Measurements from ENCODE around the gene CYP24A1.

Gene CYP24A1

GRCh38 chr20:54173653-54174456 lies at the start of gene CYP24A1:
TSS of gene CYP24A1 (minus strand) at chr20:54173986. CDS start at chr20:54173579, 407 bp downstream.
- no peak for DNase-seq

DNA sequence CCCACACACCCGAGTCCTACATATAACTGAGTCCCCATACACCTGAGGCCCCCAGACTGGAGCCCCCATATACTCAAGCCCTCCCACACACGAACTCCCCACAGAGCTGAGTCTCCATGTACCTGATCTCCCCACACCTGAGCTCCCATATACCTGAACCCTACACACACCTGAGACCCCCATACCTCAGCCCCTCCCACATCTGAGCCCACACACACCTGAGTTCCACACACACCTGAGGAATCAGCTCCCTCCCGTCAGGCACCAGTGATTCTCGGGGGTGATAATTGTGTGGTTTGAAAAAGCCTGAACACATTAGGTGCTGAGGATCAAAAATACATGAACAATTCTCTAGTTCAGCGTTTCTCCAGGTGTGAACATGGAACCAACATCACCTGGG lies 49.5 kb upstream of the CYP24A1 start:
- DNase-seq: no peak

DNA sequence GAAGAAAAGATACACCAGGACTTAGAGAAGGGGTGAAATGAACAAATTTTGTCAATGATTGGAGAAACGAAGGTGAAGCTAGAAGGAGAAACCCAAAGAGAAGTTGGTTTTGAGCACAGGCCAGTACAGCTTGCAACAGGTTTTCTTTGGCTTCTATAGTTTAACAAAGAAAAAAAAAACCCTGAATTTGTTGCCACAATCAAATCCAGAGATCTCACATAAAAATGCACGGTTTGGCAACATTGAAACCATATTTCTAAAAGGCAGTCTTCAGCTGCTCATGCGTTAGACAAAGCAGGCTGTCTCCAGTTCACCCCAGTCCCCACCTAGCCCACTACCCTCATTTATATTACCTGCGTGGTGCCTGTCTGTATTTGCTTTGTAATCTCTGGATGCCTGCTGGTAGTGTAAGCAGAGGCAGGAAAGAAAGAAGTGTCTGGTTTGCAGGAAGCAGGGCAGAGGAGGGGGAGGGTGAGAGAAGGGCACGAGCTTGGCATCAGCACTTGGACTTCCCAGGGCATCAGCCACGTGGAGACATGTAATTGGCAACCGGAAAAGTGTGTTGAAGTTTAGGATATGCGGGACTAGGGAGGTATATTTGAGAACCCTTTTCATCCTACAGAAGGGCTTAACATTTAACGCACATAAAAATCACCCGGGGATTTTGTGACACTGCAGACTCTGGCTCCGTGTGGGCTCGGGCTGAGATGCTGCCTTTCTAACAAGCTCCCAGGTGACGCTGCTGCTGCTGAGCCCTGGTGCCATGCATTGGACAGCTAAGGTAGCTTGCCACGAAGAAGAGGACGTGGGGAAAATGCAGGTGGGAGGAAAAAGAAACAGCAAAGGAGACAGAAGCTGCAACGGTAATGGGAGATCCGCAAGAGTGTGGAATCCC lies 48.5 kb upstream of the CYP24A1 start:
- peak; percentile 24 for DNase-seq

- no peak for DNase-seq
These were observed 47.6 kb upstream of the CYP24A1 start for GRCh38 chr20:54221353-54221752.

- no peak for DNase-seq
These were observed 46.9 kb upstream of the CYP24A1 start for GRCh38 chr20:54220722-54221121.

- DNase-seq: peak; percentile 4
These were observed 46.1 kb upstream of the CYP24A1 start for GRCh38 chr20:54219751-54220426.

- no peak for DNase-seq
These were observed 44.7 kb upstream of the CYP24A1 start for GRCh38 chr20:54218470-54218869.

DNA sequence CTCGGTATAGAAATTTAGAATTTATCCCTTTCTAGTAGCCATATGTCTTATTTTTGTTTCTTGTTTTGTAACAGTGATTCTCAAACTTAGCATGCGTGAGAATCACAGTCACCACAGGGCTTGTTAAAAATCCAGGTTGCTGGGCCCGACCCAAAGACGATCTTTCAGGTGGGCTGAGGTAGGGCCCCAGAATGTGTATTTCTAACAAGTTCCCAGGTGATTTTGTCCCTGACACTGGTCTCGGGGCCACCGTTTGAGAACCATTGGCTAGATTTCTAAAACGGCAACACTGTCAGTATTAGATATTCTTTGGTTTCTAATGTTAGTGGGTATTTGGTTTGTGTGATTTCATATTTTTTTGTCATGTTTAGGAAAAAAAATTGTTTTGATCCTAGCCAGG lies 44.0 kb upstream of the CYP24A1 start:
- no peak for DNase-seq

DNA sequence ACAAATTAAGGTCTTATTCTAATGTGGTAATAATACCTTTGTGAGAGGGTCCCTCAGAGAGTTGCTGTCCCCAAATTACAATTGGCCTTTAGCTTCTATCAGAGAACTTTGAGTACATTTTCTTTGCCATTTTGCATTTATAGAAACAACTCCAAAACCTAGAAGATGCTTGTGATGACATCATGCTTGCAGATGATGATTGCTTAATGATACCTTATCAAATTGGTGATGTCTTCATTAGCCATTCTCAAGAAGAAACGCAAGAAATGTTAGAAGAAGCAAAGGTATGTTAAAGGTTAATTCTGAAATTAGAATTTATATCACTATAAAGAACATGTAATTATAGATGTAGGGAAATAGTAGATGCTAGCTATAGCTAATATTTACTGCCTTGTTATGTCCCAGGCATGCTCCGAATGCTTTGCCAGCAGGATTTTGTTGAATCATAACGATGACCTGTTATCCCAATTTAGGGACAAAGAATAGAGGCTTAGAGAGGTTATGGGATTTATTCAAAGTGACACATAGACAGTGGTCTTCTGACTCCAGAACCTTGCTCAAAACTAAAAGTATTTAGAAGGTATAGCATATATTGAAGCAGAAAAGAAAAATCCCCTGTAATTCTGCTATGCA lies 41.5 kb upstream of the CYP24A1 start:
- DNase-seq: no peak

DNA sequence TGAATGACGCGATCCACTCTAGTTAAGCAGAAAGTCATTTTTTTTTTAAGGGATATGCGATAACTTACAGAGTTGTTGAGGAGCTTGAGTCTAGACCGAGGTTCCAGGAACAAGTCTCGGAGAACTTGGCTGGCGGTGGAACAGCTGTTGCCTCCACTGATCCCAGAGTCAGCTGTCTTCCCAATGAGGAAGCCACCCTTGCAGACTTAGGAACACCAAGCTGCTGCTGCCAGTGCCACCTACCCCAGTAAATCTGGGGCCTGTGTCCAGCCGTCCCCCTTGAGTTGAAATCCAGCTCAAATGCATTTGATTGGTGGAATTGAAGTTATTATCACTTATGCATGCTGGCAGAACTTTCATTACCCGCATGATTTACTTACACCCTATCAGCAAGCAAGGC lies 40.8 kb upstream of the CYP24A1 start:
- DNase-seq: no peak

DNA sequence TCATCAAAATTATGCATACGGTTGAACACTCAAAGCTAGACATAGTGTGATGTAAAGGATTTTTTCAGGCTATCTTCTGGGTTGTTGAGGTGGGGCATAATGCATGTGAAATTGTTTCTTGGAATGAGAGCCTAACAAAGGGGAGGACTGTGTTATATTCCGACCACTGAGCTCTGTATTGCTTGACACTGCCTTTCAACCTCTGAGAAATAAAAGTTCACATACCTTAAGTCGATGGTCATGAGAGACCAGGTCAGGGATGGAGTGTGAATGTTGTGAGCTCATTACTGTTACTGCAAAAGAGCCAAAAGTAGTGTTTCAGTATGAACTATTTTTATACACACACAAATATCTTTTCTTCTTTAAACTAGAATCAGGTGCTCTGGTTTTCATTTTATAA lies 39.1 kb upstream of the CYP24A1 start:
- no peak for DNase-seq

DNA sequence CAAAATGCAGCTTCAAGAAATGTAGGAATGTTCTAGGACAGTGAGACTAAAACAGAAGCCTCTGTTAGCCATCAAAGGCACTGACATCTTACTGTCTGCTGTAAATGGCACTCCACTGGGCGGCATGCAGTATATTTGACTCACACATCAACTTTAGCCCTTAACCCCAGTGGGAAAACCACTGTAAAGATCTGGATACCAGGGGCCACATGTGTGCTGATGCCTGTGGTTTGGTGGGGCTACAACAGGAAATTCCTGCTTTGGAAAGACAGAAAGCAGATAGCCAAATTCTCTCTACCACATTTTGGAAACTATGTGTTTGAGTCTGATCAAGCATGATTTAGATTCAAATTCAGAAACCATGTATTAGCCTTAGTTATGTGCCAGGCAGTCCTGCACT lies 38.4 kb upstream of the CYP24A1 start:
- DNase-seq: no peak

- no peak for DNase-seq
These were observed 35.5 kb upstream of the CYP24A1 start for GRCh38 chr20:54209216-54209813.

- no peak for DNase-seq
These were observed 34.9 kb upstream of the CYP24A1 start for GRCh38 chr20:54208548-54209176.

- DNase-seq: peak; percentile 56
These were observed 34.2 kb upstream of the CYP24A1 start, which contains the start of gene PFDN4 for GRCh38 chr20:54207743-54208547. TSS of gene PFDN4 (plus strand) at chr20:54208087. CDS start at chr20:54208101, 14 bp downstream.

- no peak for DNase-seq
These were observed 33.4 kb upstream of the CYP24A1 start for GRCh38 chr20:54207053-54207742.

DNA sequence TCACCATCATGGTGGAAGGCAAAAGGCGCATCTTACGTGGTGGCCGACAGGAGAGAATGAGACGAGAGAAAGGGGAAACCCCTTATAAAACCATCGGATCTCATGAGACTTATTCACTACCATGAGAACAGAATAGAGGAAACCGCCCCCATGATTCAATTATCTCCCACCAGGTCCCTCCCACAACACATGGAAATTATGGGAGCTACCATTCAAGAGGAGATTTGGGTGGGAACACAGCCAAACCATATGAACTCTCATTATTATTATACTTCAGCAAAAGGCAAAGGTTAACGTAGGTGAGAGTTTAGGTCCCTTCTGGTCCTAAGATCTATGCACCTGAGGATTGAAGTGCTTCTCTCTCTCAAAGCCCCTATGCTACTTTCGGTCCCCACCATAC lies 31.7 kb upstream of the CYP24A1 start:
- no peak for DNase-seq

GRCh38 chr20:54204481-54204880 lies 30.7 kb upstream of the CYP24A1 start:
- no peak for DNase-seq

DNA sequence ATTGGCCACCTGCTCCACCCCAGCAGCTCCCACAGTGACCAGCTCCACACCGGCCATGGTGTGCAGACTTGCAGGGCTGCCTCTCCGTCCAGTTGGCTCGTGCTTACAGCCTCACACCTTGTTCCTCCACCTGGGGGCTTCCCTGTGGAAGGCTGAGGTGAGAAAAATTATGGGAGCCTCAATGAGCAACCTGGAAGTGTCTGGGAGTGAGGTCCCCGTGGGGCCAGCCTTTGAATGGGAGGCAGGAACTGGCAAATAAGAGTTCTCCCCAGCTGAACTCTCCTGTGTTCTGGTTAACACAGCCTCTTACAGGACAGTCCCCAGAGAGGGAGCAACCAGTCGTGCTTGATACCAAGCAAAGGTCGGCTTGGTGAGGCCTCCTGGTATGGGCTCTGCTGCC lies 30.3 kb upstream of the CYP24A1 start:
- no peak for DNase-seq

GRCh38 chr20:54203281-54203680 lies 29.5 kb upstream of the CYP24A1 start:
- DNase-seq: no peak
